WTC11 (cell line): ENCODE results near the gene REN. TPM values are rescaled to one million over a fixed set of nuclear protein-coding genes. Genes with fewer than 3 reads are reported as not detected.
A peak's percentile ranks its signal among the peaks of the same experiment; 100 is the strongest.

ENCODE experiments used
- ATAC-seq: fragments of 200-7000 bp; cut with Tn5 transposase; 2 replicates; pipeline ENCODE4 v1.10.0; 2021; ENCODE audit warnings: mild to moderate bottlenecking, moderate library complexity
- CTCF ChIA-PET: fragments of 300-600 bp; sonication (Branson Sonifier 250); formaldehyde crosslinking; loops from one replicate; lab custom pipeline; 2021; ENCODE audit warnings: antibody characterized with exemption; lab: Charles Lee
- POLR2A ChIA-PET: fragments of 350-600 bp; sonication (Branson Sonifier 250); formaldehyde crosslinking; loops from one replicate; lab custom pipeline; 2021; ENCODE audit warnings: antibody characterized with exemption; lab: Charles Lee
- DNase-seq: peaks from one replicate; pipeline ENCODE4 v3.0.0; 2021; ENCODE audit warnings: low spot score
- H3K27ac Mint-ChIP-seq: 2 replicates; pipeline ENCODE4 v1.8.0; 2021; ENCODE audit warnings: mixed read lengths
- H3K27me3 Mint-ChIP-seq: 2 replicates; pipeline ENCODE4 v1.8.0; 2021; ENCODE audit warnings: low read depth, mild to moderate bottlenecking, moderate library complexity, mixed read lengths
- H3K36me3 Mint-ChIP-seq: 2 replicates; pipeline ENCODE4 v1.8.0; 2021; ENCODE audit warnings: mixed read lengths
- H3K4me1 Mint-ChIP-seq: 2 replicates; pipeline ENCODE4 v1.8.0; 2022; ENCODE audit warnings: mixed read lengths
- H3K4me3 Mint-ChIP-seq: 2 replicates; pipeline ENCODE4 v1.8.0; 2021; ENCODE audit warnings: mild to moderate bottlenecking, moderate library complexity, mixed read lengths
- H3K9me3 Mint-ChIP-seq: 2 replicates; pipeline ENCODE4 v1.8.0; 2021; ENCODE audit warnings: mixed read lengths
- CREM ChIP-seq: sonication (generic); formaldehyde crosslinking; IDR thresholded peaks from 2 replicates; pipeline ENCODE4 v1.8.1; 2022; ENCODE audit warnings: mild to moderate bottlenecking, missing genetic modification reagents, moderate library complexity
- E2F1 ChIP-seq: sonication (generic); formaldehyde crosslinking; IDR thresholded peaks from 2 replicates; pipeline ENCODE4 v1.8.0; 2022; ENCODE audit warnings: mild to moderate bottlenecking, missing genetic modification reagents
- FOXP4 ChIP-seq: sonication (generic); formaldehyde crosslinking; IDR thresholded peaks from 2 replicates; pipeline ENCODE4 v1.8.0; 2022; ENCODE audit warnings: mild to moderate bottlenecking, missing genetic modification reagents
- HMGA2 ChIP-seq: fragments of 250-450 bp; sonication (Bioruptor Pico); IDR thresholded peaks from 2 replicates; pipeline ENCODE4 v1.4.0; 2021; ENCODE audit warnings: mild to moderate bottlenecking, moderate library complexity
- NFE2L1 ChIP-seq: sonication (generic); formaldehyde crosslinking; IDR thresholded peaks from 2 replicates; pipeline ENCODE4 v1.8.1; 2023; ENCODE audit warnings: missing genetic modification reagents
- NR1H2 ChIP-seq: sonication (generic); formaldehyde crosslinking; IDR thresholded peaks from 2 replicates; pipeline ENCODE4 v1.9.0; 2021; ENCODE audit warnings: mild to moderate bottlenecking, moderate library complexity, missing genetic modification reagents
- TCF7 ChIP-seq: sonication (generic); formaldehyde crosslinking; IDR thresholded peaks from 2 replicates; pipeline ENCODE4 v1.8.0; 2022; ENCODE audit warnings: mild to moderate bottlenecking, low read depth, missing genetic modification reagents, moderate library complexity
- USF2 ChIP-seq: sonication (generic); formaldehyde crosslinking; IDR thresholded peaks from 2 replicates; pipeline ENCODE4 v1.8.1; 2023; ENCODE audit warnings: mild to moderate bottlenecking, missing genetic modification reagents, moderate library complexity
- ZNF232 ChIP-seq: sonication (generic); formaldehyde crosslinking; IDR thresholded peaks from 2 replicates; pipeline ENCODE4 v1.8.0; 2022; ENCODE audit warnings: mild to moderate bottlenecking, missing genetic modification reagents
- ZNF263 ChIP-seq: sonication (generic); formaldehyde crosslinking; IDR thresholded peaks from 2 replicates; pipeline ENCODE4 v1.8.1; 2022; ENCODE audit warnings: low read depth, mild to moderate bottlenecking, moderate library complexity, missing genetic modification reagents
- ZNF396 ChIP-seq: fragments of 250-450 bp; sonication (Bioruptor Pico); IDR thresholded peaks from 2 replicates; pipeline ENCODE4 v1.8.0; 2021; ENCODE audit warnings: mild to moderate bottlenecking, moderate library complexity, borderline replicate concordance
- total RNA-seq: library from RNA; stranded (reverse); gene quantifications from 3 replicates; pipeline ENCODE4 v1.2.3, GENCODE V29; 2021
- TF ChIP-seq, protein P1 (sequence below): sonication (generic); formaldehyde crosslinking; IDR thresholded peaks from 2 replicates; pipeline ENCODE4 v1.8.0; 2023; ENCODE audit warnings: missing genetic modification reagents, mild to moderate bottlenecking, borderline replicate concordance
- TF ChIP-seq, protein P2 (sequence below): sonication (generic); formaldehyde crosslinking; IDR thresholded peaks from 2 replicates; pipeline ENCODE4 v1.8.1; 2023; ENCODE audit warnings: mild to moderate bottlenecking, missing genetic modification reagents
- TF ChIP-seq, protein P3 (sequence below): fragments of 250-450 bp; sonication (Bioruptor Pico); conservative IDR thresholded peaks from 2 replicates; pipeline ENCODE4 v1.9.0; 2021; ENCODE audit warnings: mild to moderate bottlenecking
- TF ChIP-seq, protein P4 (sequence below): sonication (generic); formaldehyde crosslinking; conservative IDR thresholded peaks from 2 replicates; pipeline ENCODE4 v1.8.1; 2022; ENCODE audit warnings: mild to moderate bottlenecking, missing genetic modification reagents

REN gene
- total RNA-seq, 1 experiment from 2014 or later: not detected

DNA sequence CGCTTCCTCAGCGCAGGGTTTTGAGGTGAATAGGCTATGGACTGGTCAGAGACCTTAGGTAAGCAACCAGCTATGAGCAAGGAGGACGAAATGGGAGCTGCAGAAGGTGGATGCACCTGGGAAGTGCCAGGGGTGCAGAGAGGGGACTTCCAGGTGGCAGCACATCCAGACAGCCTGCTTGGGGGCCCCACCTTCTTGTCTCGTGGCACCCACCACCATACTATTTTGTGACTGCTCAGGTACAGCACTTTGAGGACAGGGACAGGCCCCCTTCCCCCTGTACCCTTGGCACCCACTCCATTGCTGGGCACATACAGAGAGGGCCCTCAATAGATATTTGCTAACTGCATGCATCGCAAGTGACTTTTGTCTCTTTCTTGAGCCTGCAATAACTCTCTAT is 30.9 kb upstream of the REN start (continued):
- TF ChIP-seq, protein P1, sequence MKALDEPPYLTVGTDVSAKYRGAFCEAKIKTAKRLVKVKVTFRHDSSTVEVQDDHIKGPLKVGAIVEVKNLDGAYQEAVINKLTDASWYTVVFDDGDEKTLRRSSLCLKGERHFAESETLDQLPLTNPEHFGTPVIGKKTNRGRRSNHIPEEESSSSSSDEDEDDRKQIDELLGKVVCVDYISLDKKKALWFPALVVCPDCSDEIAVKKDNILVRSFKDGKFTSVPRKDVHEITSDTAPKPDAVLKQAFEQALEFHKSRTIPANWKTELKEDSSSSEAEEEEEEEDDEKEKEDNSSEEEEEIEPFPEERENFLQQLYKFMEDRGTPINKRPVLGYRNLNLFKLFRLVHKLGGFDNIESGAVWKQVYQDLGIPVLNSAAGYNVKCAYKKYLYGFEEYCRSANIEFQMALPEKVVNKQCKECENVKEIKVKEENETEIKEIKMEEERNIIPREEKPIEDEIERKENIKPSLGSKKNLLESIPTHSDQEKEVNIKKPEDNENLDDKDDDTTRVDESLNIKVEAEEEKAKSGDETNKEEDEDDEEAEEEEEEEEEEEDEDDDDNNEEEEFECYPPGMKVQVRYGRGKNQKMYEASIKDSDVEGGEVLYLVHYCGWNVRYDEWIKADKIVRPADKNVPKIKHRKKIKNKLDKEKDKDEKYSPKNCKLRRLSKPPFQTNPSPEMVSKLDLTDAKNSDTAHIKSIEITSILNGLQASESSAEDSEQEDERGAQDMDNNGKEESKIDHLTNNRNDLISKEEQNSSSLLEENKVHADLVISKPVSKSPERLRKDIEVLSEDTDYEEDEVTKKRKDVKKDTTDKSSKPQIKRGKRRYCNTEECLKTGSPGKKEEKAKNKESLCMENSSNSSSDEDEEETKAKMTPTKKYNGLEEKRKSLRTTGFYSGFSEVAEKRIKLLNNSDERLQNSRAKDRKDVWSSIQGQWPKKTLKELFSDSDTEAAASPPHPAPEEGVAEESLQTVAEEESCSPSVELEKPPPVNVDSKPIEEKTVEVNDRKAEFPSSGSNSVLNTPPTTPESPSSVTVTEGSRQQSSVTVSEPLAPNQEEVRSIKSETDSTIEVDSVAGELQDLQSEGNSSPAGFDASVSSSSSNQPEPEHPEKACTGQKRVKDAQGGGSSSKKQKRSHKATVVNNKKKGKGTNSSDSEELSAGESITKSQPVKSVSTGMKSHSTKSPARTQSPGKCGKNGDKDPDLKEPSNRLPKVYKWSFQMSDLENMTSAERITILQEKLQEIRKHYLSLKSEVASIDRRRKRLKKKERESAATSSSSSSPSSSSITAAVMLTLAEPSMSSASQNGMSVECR: no peak
- TF ChIP-seq, protein P2, sequence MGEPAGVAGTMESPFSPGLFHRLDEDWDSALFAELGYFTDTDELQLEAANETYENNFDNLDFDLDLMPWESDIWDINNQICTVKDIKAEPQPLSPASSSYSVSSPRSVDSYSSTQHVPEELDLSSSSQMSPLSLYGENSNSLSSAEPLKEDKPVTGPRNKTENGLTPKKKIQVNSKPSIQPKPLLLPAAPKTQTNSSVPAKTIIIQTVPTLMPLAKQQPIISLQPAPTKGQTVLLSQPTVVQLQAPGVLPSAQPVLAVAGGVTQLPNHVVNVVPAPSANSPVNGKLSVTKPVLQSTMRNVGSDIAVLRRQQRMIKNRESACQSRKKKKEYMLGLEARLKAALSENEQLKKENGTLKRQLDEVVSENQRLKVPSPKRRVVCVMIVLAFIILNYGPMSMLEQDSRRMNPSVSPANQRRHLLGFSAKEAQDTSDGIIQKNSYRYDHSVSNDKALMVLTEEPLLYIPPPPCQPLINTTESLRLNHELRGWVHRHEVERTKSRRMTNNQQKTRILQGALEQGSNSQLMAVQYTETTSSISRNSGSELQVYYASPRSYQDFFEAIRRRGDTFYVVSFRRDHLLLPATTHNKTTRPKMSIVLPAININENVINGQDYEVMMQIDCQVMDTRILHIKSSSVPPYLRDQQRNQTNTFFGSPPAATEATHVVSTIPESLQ (CRISPR knock-in tag): no peak
- TF ChIP-seq, protein P3, sequence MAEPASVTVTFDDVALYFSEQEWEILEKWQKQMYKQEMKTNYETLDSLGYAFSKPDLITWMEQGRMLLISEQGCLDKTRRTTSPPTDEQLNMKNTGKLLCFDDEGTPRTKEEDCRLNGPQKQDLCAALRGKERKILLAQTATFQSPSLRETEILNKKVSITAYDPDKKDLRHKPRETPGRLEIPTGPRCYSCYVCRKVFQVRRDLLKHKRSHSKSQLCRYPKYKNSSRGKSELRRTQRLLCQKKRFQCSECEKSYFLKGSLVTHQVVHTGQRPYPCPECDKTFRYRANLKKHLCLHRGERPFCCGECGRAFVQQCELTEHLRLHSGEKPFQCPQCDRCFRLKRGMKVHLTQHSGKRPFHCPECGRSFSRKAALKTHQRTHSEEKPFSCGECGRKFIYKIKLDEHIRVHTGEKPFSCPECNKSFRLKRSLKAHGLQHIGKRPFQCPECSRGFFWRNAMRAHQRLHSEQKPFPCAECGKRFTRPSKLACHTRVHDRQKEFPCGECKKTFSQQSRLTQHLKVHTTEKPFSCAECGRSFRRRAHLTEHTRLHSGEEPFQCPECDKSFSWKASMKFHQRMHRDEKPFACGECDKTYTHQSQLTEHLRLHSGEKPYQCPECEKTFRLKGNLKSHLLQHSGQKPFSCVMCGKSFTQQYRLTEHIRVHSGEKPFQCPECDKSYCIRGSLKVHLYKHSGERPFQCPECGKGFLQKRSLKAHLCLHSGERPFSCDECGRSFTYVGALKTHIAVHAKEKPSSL (CRISPR knock-in tag): no peak
- TF ChIP-seq E2F1: no peak
- no peak for TF ChIP-seq TCF7 (CRISPR knock-in tag)
- no peak for TF ChIP-seq ZNF232

DNA sequence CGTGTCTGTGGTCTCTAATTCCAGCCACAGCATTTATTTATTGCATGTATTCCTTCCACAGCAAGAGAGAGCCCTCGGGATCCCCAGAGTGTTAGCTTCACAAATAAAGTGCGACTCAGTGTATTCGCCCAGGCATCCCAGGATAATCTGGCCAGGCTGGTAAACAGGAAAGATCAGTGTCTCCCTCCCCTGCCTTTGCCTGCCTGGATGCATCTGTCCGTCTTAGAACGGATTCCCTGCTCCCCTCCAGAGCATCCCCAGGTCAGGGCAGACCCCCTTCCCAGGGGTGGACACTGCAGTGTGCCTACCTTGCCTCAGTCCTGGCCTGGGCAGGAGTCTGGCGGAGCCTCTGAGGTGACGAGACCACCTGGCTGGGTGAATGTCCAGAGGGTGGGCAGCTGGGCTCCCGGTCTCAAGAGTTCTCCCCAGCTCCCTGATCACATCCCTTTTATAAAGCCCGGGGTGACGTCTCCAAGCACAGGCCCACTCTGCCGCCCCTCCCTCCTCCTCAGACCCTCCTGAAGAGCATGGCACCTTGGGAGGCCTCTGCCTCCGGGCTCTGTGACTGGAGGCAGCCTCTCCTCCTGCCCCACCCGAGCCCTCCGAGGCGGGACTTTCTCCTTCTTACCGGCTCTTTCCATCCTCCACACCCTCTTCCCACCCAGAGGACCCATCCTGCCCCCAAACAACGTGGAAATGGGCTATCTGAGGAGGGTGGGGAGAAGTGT is 30.1 kb upstream of the REN start, which contains the start of gene KISS1:
KISS1 (minus strand) TSS at position 424 of the 728 bp plus-strand sequence. CDS start 3,615 bp downstream, outside the sequence.
- ATAC-seq (peak; percentile 13), DNase-seq (no peak)
- H3K27ac Mint-ChIP-seq: no peak within 1 kb of the TSS
- no peak for TF ChIP-seq CREM (CRISPR knock-in tag)
- TF ChIP-seq HMGA2: no peak
- peaks cover 24% of the 10 kb centered on the region for H3K27me3 Mint-ChIP-seq
- H3K4me1 Mint-ChIP-seq: peaks cover 12% of the 10 kb centered on the region
- CTCF ChIA-PET: interaction anchor here (0.8 to 4.4 kb wide), 5 partner anchors 11 to 202 kb away, joined by 3 to 59 read pairs (median 7); partner anchors contain the start of gene GOLT1A
- no peak within 1 kb of the TSS for H3K4me3 Mint-ChIP-seq
- POLR2A ChIA-PET: no interaction called here
- no peaks in the 10 kb centered on the region for H3K36me3 Mint-ChIP-seq
- peaks cover 6% of the 10 kb centered on the region; the same call in 1 of the 2 replicates for H3K9me3 Mint-ChIP-seq

- peaks cover 33% of the 10 kb centered on the region for H3K27me3 Mint-ChIP-seq
- H3K36me3 Mint-ChIP-seq: no peaks in the 10 kb centered on the region
Observed at GRCh38 chr1:204194771-204195170, 28.6 kb upstream of the REN start.

More at GRCh38 chr1:204194771-204195170, 28.6 kb upstream of the REN start:
- peaks cover 20% of the 10 kb centered on the region for H3K4me1 Mint-ChIP-seq
- peaks cover 6% of the 10 kb centered on the region; the same call in 1 of the 2 replicates for H3K9me3 Mint-ChIP-seq
- DNase-seq: no peak
- H3K27ac Mint-ChIP-seq: peak overlapping the region; percentile 28
- no peak for ATAC-seq
- CTCF ChIA-PET: interaction anchor here (1.7 to 1.8 kb wide), 2 partner anchors 13 to 32 kb away, joined by 9 to 13 read pairs; no protein-coding TSS in a partner anchor
- no peak overlapping the region for H3K4me3 Mint-ChIP-seq
- TF ChIP-seq NR1H2 (CRISPR knock-in tag) (no peak), NFE2L1 (CRISPR knock-in tag) (0 out of 2 replicates have a peak, but pooled peaks have one; percentile 37), USF2 (CRISPR knock-in tag) (no peak), FOXP4 (no peak), ZNF263 (CRISPR knock-in tag) (no peak), ZNF396 (CRISPR knock-in tag) (no peak)
- TF ChIP-seq, protein P4, sequence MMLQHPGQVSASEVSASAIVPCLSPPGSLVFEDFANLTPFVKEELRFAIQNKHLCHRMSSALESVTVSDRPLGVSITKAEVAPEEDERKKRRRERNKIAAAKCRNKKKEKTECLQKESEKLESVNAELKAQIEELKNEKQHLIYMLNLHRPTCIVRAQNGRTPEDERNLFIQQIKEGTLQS (CRISPR knock-in tag): no peak
- POLR2A ChIA-PET: no interaction called here
